Activated T-cell treated with anti-CD3 and anti-CD28 coated beads, Interleukin-2, amount 50 U/mL, for 4 hours (primary cell): ENCODE data around the gene ASCC3. TPM values are rescaled to one million over a fixed set of nuclear protein-coding genes. Genes with fewer than 3 reads are reported as not detected.

ENCODE experiments used
- ATAC-seq, 2 donors: fragments of 200-7000 bp; cut with Tn5 transposase; one replicate each; pipeline ENCODE4 v1.10.0; 2021
- DNase-seq: peaks from one replicate; pipeline ENCODE4 v3.0.0-alpha.2; 2020
- H3K27me3 Mint-ChIP-seq: one replicate; pipeline ENCODE4 v1.8.0; 2021; ENCODE audit warnings: low read depth, mixed read lengths
- H3K36me3 Mint-ChIP-seq: one replicate; pipeline ENCODE4 v1.8.0; 2022; ENCODE audit warnings: mixed read lengths; ENCODE audit not compliant: insufficient read depth
- H3K4me1 Mint-ChIP-seq: one replicate; pipeline ENCODE4 v1.8.0; 2021; ENCODE audit warnings: low read depth, mixed read lengths
- H3K4me3 Mint-ChIP-seq: one replicate; pipeline ENCODE4 v1.8.0; 2021; ENCODE audit warnings: mild to moderate bottlenecking, moderate library complexity, mixed read lengths
- H3K9me3 Mint-ChIP-seq: one replicate; pipeline ENCODE4 v1.8.0; 2021; ENCODE audit warnings: mixed read lengths
- total RNA-seq, 3 donors: library from RNA; stranded (reverse); gene quantifications; one replicate each; pipeline ENCODE4 v1.2.1, GENCODE V29; 2021

Gene ASCC3, protein sequence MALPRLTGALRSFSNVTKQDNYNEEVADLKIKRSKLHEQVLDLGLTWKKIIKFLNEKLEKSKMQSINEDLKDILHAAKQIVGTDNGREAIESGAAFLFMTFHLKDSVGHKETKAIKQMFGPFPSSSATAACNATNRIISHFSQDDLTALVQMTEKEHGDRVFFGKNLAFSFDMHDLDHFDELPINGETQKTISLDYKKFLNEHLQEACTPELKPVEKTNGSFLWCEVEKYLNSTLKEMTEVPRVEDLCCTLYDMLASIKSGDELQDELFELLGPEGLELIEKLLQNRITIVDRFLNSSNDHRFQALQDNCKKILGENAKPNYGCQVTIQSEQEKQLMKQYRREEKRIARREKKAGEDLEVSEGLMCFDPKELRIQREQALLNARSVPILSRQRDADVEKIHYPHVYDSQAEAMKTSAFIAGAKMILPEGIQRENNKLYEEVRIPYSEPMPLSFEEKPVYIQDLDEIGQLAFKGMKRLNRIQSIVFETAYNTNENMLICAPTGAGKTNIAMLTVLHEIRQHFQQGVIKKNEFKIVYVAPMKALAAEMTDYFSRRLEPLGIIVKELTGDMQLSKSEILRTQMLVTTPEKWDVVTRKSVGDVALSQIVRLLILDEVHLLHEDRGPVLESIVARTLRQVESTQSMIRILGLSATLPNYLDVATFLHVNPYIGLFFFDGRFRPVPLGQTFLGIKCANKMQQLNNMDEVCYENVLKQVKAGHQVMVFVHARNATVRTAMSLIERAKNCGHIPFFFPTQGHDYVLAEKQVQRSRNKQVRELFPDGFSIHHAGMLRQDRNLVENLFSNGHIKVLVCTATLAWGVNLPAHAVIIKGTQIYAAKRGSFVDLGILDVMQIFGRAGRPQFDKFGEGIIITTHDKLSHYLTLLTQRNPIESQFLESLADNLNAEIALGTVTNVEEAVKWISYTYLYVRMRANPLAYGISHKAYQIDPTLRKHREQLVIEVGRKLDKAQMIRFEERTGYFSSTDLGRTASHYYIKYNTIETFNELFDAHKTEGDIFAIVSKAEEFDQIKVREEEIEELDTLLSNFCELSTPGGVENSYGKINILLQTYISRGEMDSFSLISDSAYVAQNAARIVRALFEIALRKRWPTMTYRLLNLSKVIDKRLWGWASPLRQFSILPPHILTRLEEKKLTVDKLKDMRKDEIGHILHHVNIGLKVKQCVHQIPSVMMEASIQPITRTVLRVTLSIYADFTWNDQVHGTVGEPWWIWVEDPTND (N-terminal part only)
- total RNA-seq: 10 to 100 TPM; 59.3 to 72.8 (median 64.1) TPM

DNA sequence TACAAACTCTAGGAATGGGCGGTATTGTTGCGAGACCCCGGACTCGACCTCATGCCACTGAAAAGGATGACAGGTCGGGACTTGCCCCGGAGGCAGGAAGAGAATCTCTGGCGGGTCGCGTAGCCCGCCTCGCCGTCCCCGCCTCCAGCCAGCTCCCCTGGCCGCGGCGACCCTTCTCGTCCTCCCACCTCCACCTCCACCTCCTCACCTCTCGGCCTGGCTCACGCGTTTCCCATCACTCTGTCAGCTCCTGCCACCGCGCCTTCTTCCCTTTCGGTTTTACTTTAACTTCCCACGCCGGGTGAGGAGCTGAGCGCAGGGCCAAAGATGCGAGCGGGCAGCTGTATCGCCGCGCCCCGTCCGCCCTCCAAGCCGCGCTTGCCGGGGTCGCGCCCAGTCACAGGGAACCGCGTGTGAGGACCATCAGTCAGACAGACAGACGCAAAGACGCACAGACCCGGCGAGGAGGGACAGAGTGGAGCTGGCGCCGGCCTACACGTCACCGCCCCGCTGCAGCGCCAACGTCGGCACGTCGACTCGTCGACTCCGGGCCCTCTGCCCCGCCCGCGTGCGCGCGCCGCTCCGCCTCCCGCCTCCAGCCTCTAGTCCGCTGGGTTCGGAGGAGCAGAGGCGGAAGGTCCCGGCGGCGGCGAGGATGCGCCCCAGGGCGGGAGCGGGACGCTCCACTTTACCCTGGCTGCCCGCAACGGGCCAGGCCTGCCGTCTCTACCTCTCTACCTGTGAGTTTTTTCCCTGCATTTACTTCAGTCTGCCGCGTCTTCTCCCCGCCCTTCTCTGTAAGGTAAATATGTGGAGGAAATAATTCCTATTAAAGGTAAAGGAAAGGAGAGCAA, at the start of gene ASCC3:
ASCC3 (minus strand) TSS at position 477 of the 854 bp plus-strand sequence. CDS start 13,332 bp downstream, outside the sequence.
- DNase-seq: peak; percentile 86
- peaks cover 44% of the 10 kb centered on the region for H3K4me1 Mint-ChIP-seq
- H3K4me3 Mint-ChIP-seq: peak within 1 kb of the TSS; percentile 100
- H3K36me3 Mint-ChIP-seq: no peaks in the 10 kb centered on the region
- ATAC-seq: peak; percentile 95 to 96
- H3K9me3 Mint-ChIP-seq: no peaks in the 10 kb centered on the region
- H3K27me3 Mint-ChIP-seq: no peaks in the 10 kb centered on the region

DNA sequence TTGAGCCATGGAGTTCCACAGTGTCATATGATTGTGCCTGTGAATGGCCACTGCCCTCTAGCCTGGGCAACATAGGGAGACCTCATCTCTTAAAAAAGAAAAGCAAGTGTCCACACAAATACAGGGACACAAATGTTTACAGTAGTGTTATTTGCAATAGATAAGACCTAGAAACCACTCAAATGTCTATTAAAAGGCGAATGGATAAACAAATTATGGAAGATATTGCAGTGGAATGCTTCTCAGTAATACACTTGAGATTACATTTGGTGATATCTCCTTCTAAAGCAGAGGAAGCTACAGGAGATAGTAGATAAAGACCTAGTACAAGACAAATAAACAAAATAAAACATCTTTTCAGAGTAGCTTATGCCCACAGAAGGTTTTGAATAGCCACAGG, 44.6 kb upstream of the ASCC3 start:
- ATAC-seq: no peak
- no peak overlapping the region for H3K4me3 Mint-ChIP-seq
- H3K36me3 Mint-ChIP-seq: no peaks in the 10 kb centered on the region
- no peaks in the 10 kb centered on the region for H3K9me3 Mint-ChIP-seq
- no peak for DNase-seq
- H3K27me3 Mint-ChIP-seq: peaks cover 2% of the 10 kb centered on the region
- H3K4me1 Mint-ChIP-seq: no peaks in the 10 kb centered on the region

DNA sequence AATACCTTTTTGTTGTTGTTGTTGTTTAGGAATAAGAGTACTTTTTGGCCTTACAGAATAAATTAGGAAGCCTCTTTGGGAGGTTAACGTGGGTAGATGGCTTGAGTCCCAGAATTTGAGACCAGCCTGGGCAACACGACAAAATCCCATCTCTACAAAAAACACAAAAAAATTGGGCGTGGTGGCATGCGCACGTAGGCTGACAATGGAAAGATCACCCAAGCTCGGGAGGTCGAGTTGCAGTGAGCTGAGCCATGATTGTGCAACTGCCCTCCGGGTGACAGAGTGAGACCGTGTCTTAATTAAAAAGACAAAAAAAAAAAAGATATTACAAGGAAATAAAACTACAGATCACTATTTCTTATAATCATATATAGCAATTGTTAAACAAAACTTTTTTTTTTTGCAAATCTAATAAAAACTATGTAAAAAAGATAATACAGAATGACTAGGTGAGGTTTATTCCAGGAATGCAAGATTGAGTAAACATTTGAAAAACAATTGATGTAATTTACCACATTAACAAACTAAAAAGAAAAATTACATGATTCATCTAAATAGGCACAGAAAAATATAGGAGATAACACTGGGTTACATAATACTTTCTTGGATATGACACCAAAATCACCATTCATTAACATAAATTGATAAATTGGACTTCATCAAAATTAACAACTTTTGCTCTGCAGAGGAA, 43.6 kb upstream of the ASCC3 start:
- DNase-seq (no peak), ATAC-seq (no peak)
- peaks cover 5% of the 10 kb centered on the region for H3K27me3 Mint-ChIP-seq
- no peaks in the 10 kb centered on the region for H3K9me3 Mint-ChIP-seq
- H3K4me3 Mint-ChIP-seq: no peak overlapping the region
- H3K4me1 Mint-ChIP-seq: no peaks in the 10 kb centered on the region
- H3K36me3 Mint-ChIP-seq: no peaks in the 10 kb centered on the region

DNA sequence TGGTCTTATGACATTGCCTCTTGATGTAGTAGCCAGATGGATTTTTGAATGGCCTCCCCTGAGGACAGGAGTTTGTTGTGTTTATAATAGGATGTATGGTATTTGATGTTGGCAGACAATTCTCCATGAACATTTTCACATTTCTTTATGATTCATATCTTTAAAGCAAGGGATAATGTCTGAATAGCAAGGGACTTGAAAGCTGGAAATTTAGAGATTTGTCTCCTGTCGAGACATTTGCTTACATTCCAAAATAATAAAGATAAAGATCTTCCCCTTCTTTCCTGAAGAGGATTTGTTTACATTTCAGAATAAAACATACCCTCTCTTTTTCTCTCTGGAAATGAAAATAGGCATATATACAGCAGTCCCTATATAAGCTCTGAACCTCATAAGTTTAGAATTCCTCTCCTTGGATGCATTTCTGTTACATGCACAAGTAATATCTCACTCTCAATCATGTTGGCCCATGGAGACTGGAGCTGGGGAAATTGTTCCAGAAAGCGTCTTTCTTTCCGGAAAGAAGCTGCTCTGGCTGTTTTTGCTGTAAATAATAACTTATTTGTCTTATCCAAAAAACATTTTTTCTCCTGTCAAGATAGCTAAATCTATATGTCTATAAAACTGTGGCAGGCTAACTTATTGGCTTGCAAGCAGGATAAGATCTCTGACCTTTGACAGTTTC, 42.5 kb upstream of the ASCC3 start:
- DNase-seq (no peak), ATAC-seq (no peak)
- Mint-ChIP-seq H3K4me3 (no peak overlapping the region), H3K27me3 (peaks cover 5% of the 10 kb centered on the region), H3K4me1 (no peaks in the 10 kb centered on the region), H3K9me3 (no peaks in the 10 kb centered on the region), H3K36me3 (no peaks in the 10 kb centered on the region)

DNA sequence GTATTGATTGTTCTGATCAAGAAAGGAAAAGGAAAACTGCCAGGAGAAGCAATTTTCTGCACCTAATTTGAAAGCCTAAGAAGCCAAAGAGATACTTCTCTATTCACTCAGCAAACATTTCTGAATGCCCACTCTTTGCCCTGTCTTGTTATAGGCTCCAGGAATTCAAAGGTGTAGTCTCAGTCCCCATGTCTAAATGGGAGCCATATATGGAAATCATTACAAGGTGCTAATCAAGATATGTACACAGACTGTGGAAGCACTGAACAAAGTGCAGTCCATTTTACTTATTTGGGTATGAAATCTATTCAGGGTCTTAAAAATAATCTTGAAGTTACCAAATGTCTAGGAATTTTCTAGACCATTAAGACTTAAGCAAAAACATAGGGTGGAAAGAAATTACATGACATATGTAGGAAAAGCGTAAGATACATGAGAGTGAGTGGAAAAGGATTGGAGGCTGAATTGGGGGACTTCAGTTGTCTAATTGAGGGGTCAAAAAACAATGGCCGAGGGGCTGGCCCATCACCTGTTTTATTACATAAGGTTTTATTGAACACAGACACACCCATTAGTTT, 39.0 kb upstream of the ASCC3 start:
- Mint-ChIP-seq H3K27me3 (peaks cover 14% of the 10 kb centered on the region), H3K4me3 (no peak overlapping the region), H3K9me3 (no peaks in the 10 kb centered on the region), H3K4me1 (no peaks in the 10 kb centered on the region), H3K36me3 (no peaks in the 10 kb centered on the region)
- no peak for ATAC-seq
- DNase-seq: no peak

DNA sequence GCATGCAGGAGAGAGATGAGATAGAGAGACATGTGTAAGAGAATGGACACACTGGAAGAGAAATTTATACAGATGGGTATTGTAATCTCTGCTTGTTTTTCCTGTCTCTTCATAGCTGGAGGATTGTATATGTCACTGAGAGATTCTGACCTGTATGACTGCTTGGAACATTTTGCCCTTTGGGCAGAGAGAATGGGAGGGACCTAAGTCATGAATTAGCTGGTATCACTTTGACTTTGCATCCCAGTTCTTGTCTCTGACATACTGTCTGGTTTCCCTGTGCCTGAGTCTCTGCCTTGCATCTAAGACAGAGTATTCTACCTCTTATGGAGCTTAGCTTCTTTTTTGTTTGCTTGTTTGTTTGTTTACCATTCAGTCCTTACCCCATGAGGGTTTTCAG, 37.0 kb upstream of the ASCC3 start:
- no peaks in the 10 kb centered on the region for H3K4me1 Mint-ChIP-seq
- no peak for ATAC-seq
- DNase-seq: no peak
- H3K36me3 Mint-ChIP-seq: no peaks in the 10 kb centered on the region
- H3K9me3 Mint-ChIP-seq: no peaks in the 10 kb centered on the region
- no peak overlapping the region for H3K4me3 Mint-ChIP-seq
- H3K27me3 Mint-ChIP-seq: peaks cover 23% of the 10 kb centered on the region

DNA sequence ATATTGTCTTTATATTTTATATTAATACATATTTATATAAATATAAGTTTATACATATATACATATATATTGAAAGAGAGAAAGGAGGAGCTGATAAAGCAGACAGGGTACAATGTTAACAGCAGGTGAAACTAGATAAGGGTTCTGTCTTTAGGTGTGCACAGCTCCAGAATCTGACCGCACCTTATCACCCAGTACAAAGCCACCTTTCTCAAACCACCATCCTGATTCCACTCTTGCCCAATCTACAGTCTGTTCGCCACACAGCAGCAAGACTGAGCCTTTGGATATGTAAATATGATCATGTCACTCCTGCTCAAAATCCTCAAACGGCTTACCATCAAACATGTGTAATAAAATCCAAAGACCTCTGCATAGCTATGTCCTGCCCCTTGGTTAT, 34.7 kb upstream of the ASCC3 start:
- no peak overlapping the region for H3K4me3 Mint-ChIP-seq
- H3K36me3 Mint-ChIP-seq: no peaks in the 10 kb centered on the region
- no peak for ATAC-seq
- no peaks in the 10 kb centered on the region for H3K4me1 Mint-ChIP-seq
- H3K9me3 Mint-ChIP-seq: no peaks in the 10 kb centered on the region
- DNase-seq: no peak
- H3K27me3 Mint-ChIP-seq: peaks cover 30% of the 10 kb centered on the region

DNA sequence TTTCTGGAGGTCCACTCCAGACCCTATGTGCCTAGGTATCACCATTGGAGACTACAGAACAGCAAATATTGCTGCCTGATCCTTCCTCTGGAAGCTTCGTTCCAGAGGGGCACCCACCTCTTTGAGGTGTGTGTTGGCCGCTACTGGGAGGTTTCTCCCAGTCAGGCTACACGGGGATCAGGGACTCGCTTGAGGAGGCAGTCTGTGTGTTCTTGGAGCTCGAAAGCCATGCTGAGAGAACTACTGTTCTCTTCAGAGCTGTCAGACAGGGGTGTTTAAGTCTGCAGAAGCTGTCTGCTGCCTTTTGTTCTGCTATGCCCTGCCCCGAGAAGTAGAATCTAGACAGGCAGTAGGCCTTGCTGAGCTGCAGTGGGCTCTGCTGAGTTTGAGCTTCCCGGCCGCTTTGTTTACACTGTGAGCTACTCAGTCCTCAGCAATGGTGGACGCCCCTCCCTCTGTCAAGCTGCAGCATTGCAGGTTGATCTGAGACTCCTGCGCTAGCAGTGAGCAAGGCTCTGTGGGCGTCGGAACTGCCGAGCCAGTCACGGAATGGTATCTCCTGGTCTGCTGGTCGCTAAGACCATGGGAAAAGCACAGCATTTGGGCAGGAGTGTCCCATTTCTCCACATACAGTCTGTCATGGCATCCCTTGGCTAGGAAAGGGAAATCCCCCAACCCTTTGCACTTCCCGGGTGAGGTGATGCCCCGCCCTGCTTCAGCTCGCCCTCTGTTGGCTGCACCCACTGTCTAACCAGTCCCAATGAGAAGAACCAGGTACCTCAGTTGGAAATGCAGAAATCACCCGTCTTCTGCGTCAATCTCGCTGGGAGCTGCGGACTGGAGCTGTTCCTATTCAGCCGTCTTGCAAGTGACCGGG, 32.5 kb upstream of the ASCC3 start:
- no peaks in the 10 kb centered on the region for H3K36me3 Mint-ChIP-seq
- H3K4me1 Mint-ChIP-seq: no peaks in the 10 kb centered on the region
- peaks cover 27% of the 10 kb centered on the region for H3K27me3 Mint-ChIP-seq
- H3K9me3 Mint-ChIP-seq: no peaks in the 10 kb centered on the region
- ATAC-seq: peak in 1 of 2 donors; percentile 53
- H3K4me3 Mint-ChIP-seq: no peak overlapping the region
- DNase-seq: no peak

DNA sequence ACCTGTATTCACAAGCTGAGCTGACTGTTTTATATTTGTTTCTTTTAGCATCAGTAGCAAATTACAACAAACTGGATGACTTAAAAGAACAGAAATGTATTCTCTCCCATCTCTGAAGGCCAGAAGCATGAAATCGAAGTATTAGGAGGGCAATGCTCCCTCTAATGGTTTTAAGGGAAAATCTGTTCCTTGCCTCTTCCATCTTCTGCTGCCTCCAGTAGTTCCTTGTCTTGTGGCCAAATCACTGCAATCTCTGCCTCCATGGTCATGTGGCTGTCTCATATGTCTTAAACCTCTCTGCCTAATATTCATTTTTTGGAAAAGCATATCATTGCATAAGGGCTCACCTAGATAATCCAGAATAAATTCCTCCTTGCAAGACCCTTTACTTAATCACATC, 25.2 kb upstream of the ASCC3 start:
- Mint-ChIP-seq H3K36me3 (no peaks in the 10 kb centered on the region), H3K4me3 (no peak overlapping the region), H3K4me1 (no peaks in the 10 kb centered on the region), H3K9me3 (no peaks in the 10 kb centered on the region), H3K27me3 (peaks cover 4% of the 10 kb centered on the region)
- DNase-seq (no peak), ATAC-seq (no peak)

DNA sequence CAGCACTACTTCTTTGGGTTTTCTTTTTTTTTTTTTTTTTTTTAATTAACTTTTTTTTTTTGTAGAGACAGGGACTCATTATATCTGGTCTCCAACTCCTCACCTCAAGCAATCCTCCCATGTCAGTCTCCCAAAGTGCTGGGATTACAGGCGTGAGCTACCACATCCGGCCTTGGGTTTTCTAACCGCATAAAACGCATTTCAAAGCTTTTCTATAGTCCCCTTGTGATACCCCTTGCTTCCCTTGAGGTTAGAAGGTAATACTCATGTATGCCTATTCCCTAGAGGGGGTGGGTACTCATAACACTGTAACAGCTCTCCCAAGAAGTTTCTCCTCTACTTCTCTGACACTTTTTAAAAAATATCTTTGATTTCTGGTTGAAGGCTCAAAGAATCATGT, 23.9 kb upstream of the ASCC3 start:
- DNase-seq: no peak
- Mint-ChIP-seq H3K27me3 (peaks cover 2% of the 10 kb centered on the region), H3K36me3 (no peaks in the 10 kb centered on the region), H3K4me1 (no peaks in the 10 kb centered on the region), H3K4me3 (no peak overlapping the region), H3K9me3 (no peaks in the 10 kb centered on the region)
- no peak for ATAC-seq

DNA sequence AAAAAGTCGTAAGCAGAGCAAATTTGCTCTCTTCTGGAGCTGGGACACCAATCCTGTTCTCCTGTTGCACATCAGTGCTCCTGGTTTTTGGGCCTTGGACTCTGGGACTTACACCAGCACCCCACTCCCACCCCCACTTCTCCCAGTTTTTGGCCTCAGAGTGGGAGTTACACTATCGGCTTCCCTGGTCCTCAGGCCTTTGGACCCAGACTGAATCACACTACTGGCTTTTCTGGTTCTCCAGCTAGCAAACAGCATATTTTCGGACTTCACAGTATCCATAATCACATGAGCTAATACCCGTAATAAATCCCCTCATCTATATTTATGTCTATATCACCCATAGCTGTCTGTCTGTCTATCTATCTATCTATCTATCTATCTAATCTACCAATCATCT, 23.2 kb upstream of the ASCC3 start:
- no peak for DNase-seq
- Mint-ChIP-seq H3K4me3 (no peak overlapping the region), H3K4me1 (no peaks in the 10 kb centered on the region), H3K27me3 (peaks cover 2% of the 10 kb centered on the region), H3K9me3 (no peaks in the 10 kb centered on the region), H3K36me3 (no peaks in the 10 kb centered on the region)
- no peak for ATAC-seq

DNA sequence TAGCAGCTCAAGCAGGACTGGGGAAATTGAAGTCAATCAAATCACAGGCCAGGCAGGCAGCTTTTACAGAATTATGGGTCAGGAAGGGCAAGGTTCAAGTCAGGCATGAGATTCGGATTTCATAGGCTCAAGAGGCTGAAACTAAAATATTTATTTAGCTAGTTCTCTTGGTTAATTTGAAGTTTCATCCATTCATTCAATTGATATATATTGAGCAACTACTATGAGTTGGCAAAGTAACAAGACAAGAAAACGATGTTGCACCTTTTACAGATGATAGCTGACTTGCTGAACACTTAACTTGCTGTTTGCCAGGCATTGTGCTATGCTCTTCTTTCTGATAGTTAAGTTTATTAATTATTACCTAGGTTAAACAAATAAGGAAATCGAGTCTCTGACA, 20.5 kb upstream of the ASCC3 start:
- DNase-seq (no peak), ATAC-seq (no peak)
- no peaks in the 10 kb centered on the region for H3K4me1 Mint-ChIP-seq
- H3K4me3 Mint-ChIP-seq: no peak overlapping the region
- H3K9me3 Mint-ChIP-seq: peaks cover 6% of the 10 kb centered on the region
- no peaks in the 10 kb centered on the region for H3K27me3 Mint-ChIP-seq
- no peaks in the 10 kb centered on the region for H3K36me3 Mint-ChIP-seq
